ENCODE data around the gene FKTN.

FKTN gene

DNA sequence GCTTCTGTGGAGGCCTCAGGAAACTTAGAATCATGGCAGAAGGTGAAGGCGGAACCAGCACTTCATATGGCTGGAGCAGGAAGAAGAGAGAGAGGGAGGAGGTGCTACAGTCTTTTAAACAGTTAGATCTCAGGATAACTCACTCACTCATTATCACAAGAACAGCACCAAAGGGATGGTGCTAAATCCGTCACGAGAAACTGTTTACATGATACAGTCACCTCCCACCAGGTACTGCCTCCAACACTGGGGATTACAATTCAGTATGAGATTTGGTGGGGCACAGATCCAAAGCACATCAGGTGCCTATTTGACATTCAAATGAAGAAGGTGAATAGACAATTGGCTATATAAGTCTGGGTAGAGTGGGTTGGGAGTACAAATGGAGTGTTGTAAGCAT, 35.2 kb downstream of the FKTN start:
- TF ChIP-seq, protein P1, sequence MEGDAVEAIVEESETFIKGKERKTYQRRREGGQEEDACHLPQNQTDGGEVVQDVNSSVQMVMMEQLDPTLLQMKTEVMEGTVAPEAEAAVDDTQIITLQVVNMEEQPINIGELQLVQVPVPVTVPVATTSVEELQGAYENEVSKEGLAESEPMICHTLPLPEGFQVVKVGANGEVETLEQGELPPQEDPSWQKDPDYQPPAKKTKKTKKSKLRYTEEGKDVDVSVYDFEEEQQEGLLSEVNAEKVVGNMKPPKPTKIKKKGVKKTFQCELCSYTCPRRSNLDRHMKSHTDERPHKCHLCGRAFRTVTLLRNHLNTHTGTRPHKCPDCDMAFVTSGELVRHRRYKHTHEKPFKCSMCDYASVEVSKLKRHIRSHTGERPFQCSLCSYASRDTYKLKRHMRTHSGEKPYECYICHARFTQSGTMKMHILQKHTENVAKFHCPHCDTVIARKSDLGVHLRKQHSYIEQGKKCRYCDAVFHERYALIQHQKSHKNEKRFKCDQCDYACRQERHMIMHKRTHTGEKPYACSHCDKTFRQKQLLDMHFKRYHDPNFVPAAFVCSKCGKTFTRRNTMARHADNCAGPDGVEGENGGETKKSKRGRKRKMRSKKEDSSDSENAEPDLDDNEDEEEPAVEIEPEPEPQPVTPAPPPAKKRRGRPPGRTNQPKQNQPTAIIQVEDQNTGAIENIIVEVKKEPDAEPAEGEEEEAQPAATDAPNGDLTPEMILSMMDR (IDR thresholded peaks at IDR 0.05; ENCODE audit: low read depth, low read length): no peak
- H3K4me3 ChIP-seq (replicated peaks in 1 of 2; ENCODE audit: low read depth in 2 of 2, low read length in 2 of 2): no peak overlapping the region
- no peak for DNase-seq (ENCODE audit: low read depth in 2 of 2)

DNA sequence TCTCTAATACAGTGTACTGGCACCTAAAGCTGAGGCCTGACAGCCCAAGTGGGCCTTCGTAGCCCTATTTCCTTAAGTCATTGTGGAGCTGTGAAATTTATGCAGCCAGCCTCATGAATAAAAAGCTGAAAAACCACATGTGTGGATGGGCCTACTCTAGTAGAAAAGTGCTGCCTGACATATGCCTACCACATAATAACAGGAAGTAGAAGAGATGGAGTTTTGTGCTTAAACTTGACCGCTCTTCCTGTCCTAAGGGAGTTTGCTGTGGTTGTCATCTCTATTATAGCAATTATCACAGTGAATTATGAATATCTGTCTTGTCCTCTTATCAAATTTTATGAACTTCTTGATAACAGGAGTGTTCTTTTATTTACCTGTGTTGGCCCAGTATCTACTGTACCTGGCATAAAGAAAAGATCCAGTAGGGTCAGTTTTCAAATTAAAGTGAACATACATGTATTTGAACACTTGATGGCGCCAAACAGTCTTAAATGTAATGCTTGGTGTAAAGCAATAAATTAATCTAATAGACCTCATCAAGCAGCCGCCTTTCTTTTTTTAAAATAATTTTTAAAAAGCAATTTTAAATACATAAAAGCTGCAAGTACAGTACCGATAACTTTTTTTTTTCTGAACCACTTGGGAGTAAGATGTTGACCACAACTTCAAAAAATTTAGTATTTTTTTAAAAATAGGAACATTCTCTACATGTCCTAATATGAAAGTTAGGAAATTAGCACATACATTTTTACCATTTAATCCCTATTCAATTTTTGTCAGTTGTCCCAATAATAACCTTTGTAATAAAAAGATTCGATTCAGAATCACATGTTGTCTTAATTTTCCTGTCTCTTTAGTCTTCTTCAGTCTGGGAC, 51.0 kb downstream of the FKTN start:
- TF ChIP-seq, protein P1 (IDR thresholded peaks at IDR 0.05; ENCODE audit: low read depth, low read length): peak; percentile 44

DNA sequence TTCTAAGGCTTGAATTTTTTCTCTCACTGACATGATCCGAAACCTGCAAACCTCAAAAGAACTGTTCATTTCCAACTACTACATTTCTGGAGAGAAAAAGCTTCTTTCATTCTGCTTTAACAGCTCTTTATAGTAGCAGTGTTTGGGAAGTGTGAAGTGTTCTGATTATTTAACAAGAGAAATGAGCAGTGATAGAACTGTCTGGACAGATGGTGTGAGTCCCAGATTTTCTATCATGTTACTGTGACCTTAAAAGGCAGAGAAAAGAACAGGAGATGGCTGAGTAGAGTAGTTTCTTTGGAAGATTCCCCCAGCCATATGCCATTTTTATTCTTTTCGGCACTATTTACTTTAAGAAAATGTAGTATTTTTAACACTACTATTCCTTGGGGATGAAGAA, 63.1 kb downstream of the FKTN start:
- TF ChIP-seq, protein P1 (IDR thresholded peaks at IDR 0.05; ENCODE audit: low read depth, low read length): no peak
- no peak for DNase-seq (ENCODE audit: low read depth in 2 of 2)
- no peak overlapping the region for H3K4me3 ChIP-seq (replicated peaks in 1 of 2; ENCODE audit: low read depth in 2 of 2, low read length in 2 of 2)

More for the DNA sequence above, 51.0 kb downstream of the FKTN start:
- H3K4me3 ChIP-seq (replicated peaks in 1 of 2; ENCODE audit: low read depth in 2 of 2, low read length in 2 of 2): no peak overlapping the region
- DNase-seq (ENCODE audit: low read depth in 2 of 2): peak; percentile 68 to 70

DNA sequence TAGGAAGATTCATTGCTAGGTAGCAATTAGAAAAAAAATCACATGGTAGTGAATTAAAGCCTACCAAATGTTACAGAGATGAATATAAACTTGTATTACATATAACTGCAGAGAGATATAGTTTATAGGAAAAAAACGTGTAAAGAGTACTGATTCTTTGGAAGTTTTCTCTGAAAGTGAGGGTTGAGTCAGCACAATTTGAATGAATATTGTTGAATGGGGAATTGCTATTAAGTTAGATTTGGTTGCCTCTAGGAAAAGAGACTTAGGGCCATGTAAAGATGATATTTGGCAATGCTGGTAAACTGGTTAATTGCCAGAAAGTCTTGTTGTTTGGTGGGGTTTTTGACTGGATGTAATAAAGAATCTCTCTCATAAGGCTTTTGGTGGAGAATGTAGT, 67.2 kb downstream of the FKTN start:
- TF ChIP-seq, protein P1 (IDR thresholded peaks at IDR 0.05; ENCODE audit: low read depth, low read length): no peak
- H3K4me3 ChIP-seq (replicated peaks in 1 of 2; ENCODE audit: low read depth in 2 of 2, low read length in 2 of 2): no peak overlapping the region
- no peak for DNase-seq (ENCODE audit: low read depth in 2 of 2)

DNA sequence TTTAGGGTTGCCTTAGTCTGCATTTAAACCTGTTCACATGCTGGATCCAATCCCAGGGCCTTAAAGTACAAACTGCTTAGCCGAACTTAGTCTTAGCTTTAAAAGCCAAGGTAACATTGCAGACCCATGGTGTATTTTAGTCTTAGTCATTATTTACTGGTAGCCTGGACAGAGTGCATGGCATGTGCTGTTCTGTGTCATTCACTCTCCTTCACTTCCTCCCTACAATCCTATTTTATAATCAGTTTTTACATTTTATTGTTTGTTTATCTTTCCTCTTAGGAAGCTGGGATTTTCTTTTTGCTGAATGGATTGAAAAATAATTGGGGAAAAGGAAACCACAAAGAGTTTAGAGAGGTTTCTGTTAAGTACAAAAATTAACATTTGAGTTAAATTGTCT, 74.9 kb downstream of the FKTN start:
- DNase-seq (ENCODE audit: low read depth in 2 of 2): no peak
- TF ChIP-seq, protein P1 (IDR thresholded peaks at IDR 0.05; ENCODE audit: low read depth, low read length): no peak
- no peak overlapping the region for H3K4me3 ChIP-seq (replicated peaks in 1 of 2; ENCODE audit: low read depth in 2 of 2, low read length in 2 of 2)

DNA sequence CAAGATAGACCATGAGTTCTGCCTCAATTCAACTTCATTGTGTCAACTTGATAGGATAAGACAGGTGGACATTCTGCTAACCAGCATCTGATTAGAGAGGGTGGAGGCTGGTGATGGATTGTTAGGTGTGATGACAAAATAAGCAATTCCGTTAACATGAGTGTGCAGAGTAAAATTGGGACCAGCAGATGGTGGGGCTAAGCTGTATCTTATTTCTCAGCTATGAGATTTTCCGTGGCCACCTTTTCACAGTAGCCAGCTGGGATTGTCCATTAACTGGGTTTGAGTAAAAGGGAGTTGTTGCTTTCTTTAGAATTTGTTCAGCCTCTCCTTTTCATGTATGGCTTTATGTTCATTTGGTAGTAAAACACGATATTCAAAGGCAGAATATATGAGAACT, 75.5 kb downstream of the FKTN start:
- H3K4me3 ChIP-seq (replicated peaks in 1 of 2; ENCODE audit: low read depth in 2 of 2, low read length in 2 of 2): no peak overlapping the region
- TF ChIP-seq, protein P1 (IDR thresholded peaks at IDR 0.05; ENCODE audit: low read depth, low read length): no peak
- DNase-seq (ENCODE audit: low read depth in 2 of 2): no peak
